WI38 (cell line): ENCODE data around the gene PCDHB5.
"Not testable (repeated sequence)": the region's sequence is repeated elsewhere in the genome, so short reads cannot be mapped to it uniquely, and the experiment has no call there.

Source experiments
- H3K4me3 ChIP-seq: 2 replicates; pipeline ENCODE4 v1.5.1; 2011; ENCODE audit warnings: low read depth, mild to moderate bottlenecking, control low read depth, low read length
- CTCF ChIP-seq: IDR thresholded peaks from 2 replicates; pipeline ENCODE4 v1.5.1; 2012; ENCODE audit warnings: low read depth, mild to moderate bottlenecking, control low read depth, low read length

Gene PCDHB5

GRCh38 chr5:141135030-141135717 is at the start of gene PCDHB5:
Gene PCDHB5, plus strand, starts transcription at chr5:141135206. Its CDS starts 229 bp downstream, at chr5:141135435.
- peak within 1 kb of the TSS; percentile 39 for H3K4me3 ChIP-seq
- peak; percentile 12; the same call in 1 of the 2 replicates for TF ChIP-seq CTCF

GRCh38 chr5:141094481-141095262 is 40.3 kb upstream of the PCDHB5 start, which contains the start of gene PCDHB2:
Gene PCDHB2, plus strand, starts transcription at chr5:141094615. Its CDS starts 176 bp downstream, at chr5:141094791.
- TF ChIP-seq CTCF = no peak
- peak within 1 kb of the TSS; percentile 49 for H3K4me3 ChIP-seq

GRCh38 chr5:141095263-141095641 is 39.8 kb upstream of the PCDHB5 start:
- peak overlapping the region; percentile 49; the same call in 1 of the 2 replicates for H3K4me3 ChIP-seq
- no peak for TF ChIP-seq CTCF

GRCh38 chr5:141096181-141096580 is 38.8 kb upstream of the PCDHB5 start:
- not testable (repeated sequence) for H3K4me3 ChIP-seq

GRCh38 chr5:141096586-141096985 is 38.4 kb upstream of the PCDHB5 start:
- not testable (repeated sequence) for H3K4me3 ChIP-seq

- no peak within 1 kb of the TSS for H3K4me3 ChIP-seq
- 0 out of 2 replicates have a peak, but pooled peaks have one; percentile 4 for TF ChIP-seq CTCF
Observed at GRCh38 chr5:141100243-141100805, 34.7 kb upstream of the PCDHB5 start, which contains the start of gene PCDHB3. Gene PCDHB3, plus strand, starts transcription at chr5:141100473. Its CDS starts 177 bp downstream, at chr5:141100650.

GRCh38 chr5:141101059-141101458 is 33.9 kb upstream of the PCDHB5 start:
- no peak for TF ChIP-seq CTCF
- no peak overlapping the region for H3K4me3 ChIP-seq

- H3K4me3 ChIP-seq = not testable (repeated sequence)
Observed at GRCh38 chr5:141102070-141102469, 32.9 kb upstream of the PCDHB5 start.

- H3K4me3 ChIP-seq = not testable (repeated sequence)
Observed at GRCh38 chr5:141102471-141102870, 32.5 kb upstream of the PCDHB5 start.
